ENCODE results near the gene PRKAG2.

Gene PRKAG2

DNA sequence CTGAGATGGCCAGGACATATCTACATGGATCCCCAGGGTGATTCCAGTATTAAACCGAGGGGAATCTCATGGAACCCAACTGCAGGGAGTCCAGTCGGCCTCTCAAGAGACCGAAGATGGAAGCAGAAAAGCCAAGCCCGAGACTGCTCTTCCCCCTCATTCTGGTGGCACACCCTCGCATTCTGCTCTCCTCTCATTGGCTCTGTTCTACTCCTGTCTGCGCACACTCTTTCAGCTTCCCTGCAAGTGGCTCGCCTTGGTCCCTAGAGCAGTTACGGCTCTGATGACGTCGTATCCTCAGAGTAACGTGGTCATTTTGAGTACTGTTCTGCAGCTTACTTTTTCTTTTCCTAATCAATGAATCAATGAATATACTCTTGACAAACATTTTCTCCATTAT, 284.6 kb downstream of the PRKAG2 start:
- DNase-seq (ENCODE audit: insufficient read length, low spot score) (no peak), FAIRE-seq (no peak)
- TF ChIP-seq POLR2A (IDR thresholded peaks at IDR 0.05; ENCODE audit: low read depth, low read length) (no peak), POLR2AphosphoS5 (IDR thresholded peaks at IDR 0.05; ENCODE audit: low read depth, low read length) (no peak), PAX5 (IDR thresholded peaks at IDR 0.05; ENCODE audit: insufficient read depth, low read length, severe bottlenecking) (no peak), SPI1 (IDR thresholded peaks at IDR 0.05; ENCODE audit: low read depth, low read length) (no peak), TAF1 (IDR thresholded peaks at IDR 0.05; ENCODE audit: low read depth, low read length) (no peak), POU2F2 (IDR thresholded peaks at IDR 0.05; ENCODE audit: low read depth, low read length) (no peak)

DNA sequence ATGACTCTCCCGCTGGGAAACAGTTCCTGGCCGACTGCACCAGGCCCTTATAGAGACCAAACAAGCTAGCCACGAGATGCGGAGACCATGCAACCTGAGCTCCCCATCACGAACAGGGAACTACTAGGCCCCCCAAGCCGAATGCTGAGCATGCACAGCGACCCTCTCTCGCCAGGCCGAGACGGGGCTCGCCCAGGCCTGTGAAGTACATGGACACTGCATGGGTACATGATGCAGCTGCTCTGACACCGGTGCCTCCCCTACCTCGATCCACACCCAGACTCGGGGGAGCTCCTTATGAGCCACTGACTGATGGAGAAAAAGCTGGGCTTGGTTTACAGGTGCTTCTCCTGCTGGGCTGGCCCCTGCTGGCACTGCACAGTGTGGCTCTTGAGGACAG, 285.0 kb downstream of the PRKAG2 start:
- DNase-seq (ENCODE audit: insufficient read length, low spot score) (no peak), FAIRE-seq (no peak)
- TF ChIP-seq POLR2AphosphoS5 (IDR thresholded peaks at IDR 0.05; ENCODE audit: low read depth, low read length) (no peak), SPI1 (IDR thresholded peaks at IDR 0.05; ENCODE audit: low read depth, low read length) (no peak), POU2F2 (IDR thresholded peaks at IDR 0.05; ENCODE audit: low read depth, low read length) (no peak), PAX5 (IDR thresholded peaks at IDR 0.05; ENCODE audit: insufficient read depth, low read length, severe bottlenecking) (no peak), POLR2A (IDR thresholded peaks at IDR 0.05; ENCODE audit: low read depth, low read length) (no peak)

- DNase-seq (ENCODE audit: insufficient read length, low spot score) (no peak), FAIRE-seq (no peak)
- TF ChIP-seq TAF1 (IDR thresholded peaks at IDR 0.05; ENCODE audit: low read depth, low read length) (no peak), POLR2A (IDR thresholded peaks at IDR 0.05; ENCODE audit: low read depth, low read length) (no peak), PAX5 (IDR thresholded peaks at IDR 0.05; ENCODE audit: insufficient read depth, low read length, severe bottlenecking) (no peak), POU2F2 (IDR thresholded peaks at IDR 0.05; ENCODE audit: low read depth, low read length) (no peak), SPI1 (IDR thresholded peaks at IDR 0.05; ENCODE audit: low read depth, low read length) (no peak), POLR2AphosphoS5 (IDR thresholded peaks at IDR 0.05; ENCODE audit: low read depth, low read length) (no peak)
These were observed 285.8 kb downstream of the PRKAG2 start for GRCh38 chr7:151590850-151591771.

- FAIRE-seq = no peak
- TF ChIP-seq TAF1 (IDR thresholded peaks at IDR 0.05; ENCODE audit: low read depth, low read length) (no peak), POLR2AphosphoS5 (IDR thresholded peaks at IDR 0.05; ENCODE audit: low read depth, low read length) (no peak), SPI1 (IDR thresholded peaks at IDR 0.05; ENCODE audit: low read depth, low read length) (no peak), POLR2A (IDR thresholded peaks at IDR 0.05; ENCODE audit: low read depth, low read length) (no peak), POU2F2 (IDR thresholded peaks at IDR 0.05; ENCODE audit: low read depth, low read length) (no peak), PAX5 (IDR thresholded peaks at IDR 0.05; ENCODE audit: insufficient read depth, low read length, severe bottlenecking) (no peak)
- DNase-seq (ENCODE audit: insufficient read length, low spot score) = no peak
These were observed 286.7 kb downstream of the PRKAG2 start for GRCh38 chr7:151590071-151590849.

GRCh38 chr7:151588982-151589381, 287.9 kb downstream of the PRKAG2 start:
- no peak for TF ChIP-seq PAX5 (IDR thresholded peaks at IDR 0.05; ENCODE audit: insufficient read depth, low read length, severe bottlenecking)
- no peak for TF ChIP-seq TAF1 (IDR thresholded peaks at IDR 0.05; ENCODE audit: low read depth, low read length)
- no peak for TF ChIP-seq POLR2A (IDR thresholded peaks at IDR 0.05; ENCODE audit: low read depth, low read length)
- FAIRE-seq (no peak), DNase-seq (ENCODE audit: insufficient read length, low spot score) (no peak)

- no peak for DNase-seq (ENCODE audit: insufficient read length, low spot score)
- FAIRE-seq = no peak
These were observed 290.2 kb downstream of the PRKAG2 start for GRCh38 chr7:151586531-151587260.

DNA sequence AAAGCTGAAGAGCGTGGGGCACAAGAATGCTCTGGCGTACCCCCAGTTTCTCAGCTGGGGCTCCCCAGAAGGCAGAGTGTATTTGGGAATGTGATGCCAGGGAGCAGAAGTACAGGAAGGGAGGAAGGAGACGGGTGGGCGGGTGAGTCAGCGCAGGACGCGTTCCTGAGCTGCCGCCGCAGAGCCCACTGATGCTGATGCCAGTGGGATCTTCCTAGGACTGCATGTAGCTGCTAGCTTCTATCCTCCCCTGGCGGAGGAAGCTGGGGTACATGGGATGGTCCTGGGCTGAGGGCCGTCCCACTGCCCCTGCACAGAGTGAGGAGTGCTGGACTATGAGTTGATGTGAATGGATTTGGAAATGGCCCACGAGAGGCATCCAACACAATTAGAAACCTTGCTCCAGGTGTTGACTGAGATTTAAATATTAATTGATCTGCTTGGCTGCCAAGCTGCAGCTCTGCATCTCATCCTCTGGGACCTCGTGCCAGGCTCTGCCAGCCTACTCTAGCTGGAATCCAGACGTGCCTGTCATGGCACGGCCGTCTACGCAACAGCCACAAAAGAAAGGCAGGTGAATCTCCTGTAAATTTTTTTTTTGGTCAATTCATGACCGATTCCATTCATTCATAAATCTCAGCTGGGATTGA, 291.0 kb downstream of the PRKAG2 start:
- no peak for DNase-seq (ENCODE audit: insufficient read length, low spot score)
- TF ChIP-seq POU2F2 (IDR thresholded peaks at IDR 0.05; ENCODE audit: low read depth, low read length) = no peak
- no peak for TF ChIP-seq TAF1 (IDR thresholded peaks at IDR 0.05; ENCODE audit: low read depth, low read length)
- TF ChIP-seq POLR2AphosphoS5 (IDR thresholded peaks at IDR 0.05; ENCODE audit: low read depth, low read length) = no peak
- TF ChIP-seq PAX5 (IDR thresholded peaks at IDR 0.05; ENCODE audit: insufficient read depth, low read length, severe bottlenecking) = no peak
- FAIRE-seq = no peak

More at GRCh38 chr7:151586531-151587260, 290.2 kb downstream of the PRKAG2 start:
- TF ChIP-seq PAX5 (IDR thresholded peaks at IDR 0.05; ENCODE audit: insufficient read depth, low read length, severe bottlenecking) (no peak), TAF1 (IDR thresholded peaks at IDR 0.05; ENCODE audit: low read depth, low read length) (no peak), POLR2AphosphoS5 (IDR thresholded peaks at IDR 0.05; ENCODE audit: low read depth, low read length) (no peak), POLR2A (IDR thresholded peaks at IDR 0.05; ENCODE audit: low read depth, low read length) (no peak), SPI1 (IDR thresholded peaks at IDR 0.05; ENCODE audit: low read depth, low read length) (no peak), POU2F2 (IDR thresholded peaks at IDR 0.05; ENCODE audit: low read depth, low read length) (no peak)

GRCh38 chr7:151581741-151582140, 295.2 kb downstream of the PRKAG2 start:
- TF ChIP-seq POLR2A (IDR thresholded peaks at IDR 0.05; ENCODE audit: low read depth, low read length) (no peak), POU2F2 (IDR thresholded peaks at IDR 0.05; ENCODE audit: low read depth, low read length) (no peak), TAF1 (IDR thresholded peaks at IDR 0.05; ENCODE audit: low read depth, low read length) (no peak), POLR2AphosphoS5 (IDR thresholded peaks at IDR 0.05; ENCODE audit: low read depth, low read length) (no peak), PAX5 (IDR thresholded peaks at IDR 0.05; ENCODE audit: insufficient read depth, low read length, severe bottlenecking) (no peak), SPI1 (IDR thresholded peaks at IDR 0.05; ENCODE audit: low read depth, low read length) (no peak)
- DNase-seq (ENCODE audit: insufficient read length, low spot score) (no peak), FAIRE-seq (no peak)

Measured in GM12891 (cell line).